CD4-positive, alpha-beta T cell (primary cell): ENCODE measurements around the gene ACHE. TPM values are rescaled to one million over a fixed set of nuclear protein-coding genes. Genes with fewer than 3 reads are reported as not detected.

Source experiments
- ATAC-seq: fragments of 200-7000 bp; cut with Tn5 transposase; one replicate; pipeline ENCODE4 v1.10.0; 2022; ENCODE audit warnings: mild to moderate bottlenecking; ENCODE audit not compliant: poor library complexity
- CTCF ChIA-PET: fragments of 350-600 bp; sonication (Branson Sonifier 250); formaldehyde crosslinking; loops from one replicate; lab custom pipeline; 2021; ENCODE audit warnings: antibody characterized with exemption, inconsistent platforms; lab: Charles Lee
- POLR2A ChIA-PET: fragments of 350-600 bp; sonication (Branson Sonifier 250); formaldehyde crosslinking; loops from one replicate; lab custom pipeline; 2021; ENCODE audit warnings: antibody characterized with exemption, inconsistent platforms; lab: Charles Lee
- DNase-seq, 14 experiments: peaks; one replicate each; pipeline ENCODE4 v3.0.0-alpha.2; 2013 to 2020; ENCODE audit warnings: mixed read lengths in 2 of 14
- H3K27ac ChIP-seq, 2 donors: one replicate each; pipeline versions ENCODE4 v1.5.1 to v1.7.0; 2013; ENCODE audit warnings: low read length in 2 of 2, low read depth in 1 of 2, mild to moderate bottlenecking in 1 of 2
- H3K27me3 ChIP-seq, 2 experiments: 1 replicate in 1 of 2; 2 replicates in 1 of 2; pipeline versions ENCODE4 v1.6.1 to v1.7.0; 2013; ENCODE audit warnings: low read length in 2 of 2, control low read depth in 1 of 2, mild to moderate bottlenecking in 1 of 2, moderate library complexity in 1 of 2; ENCODE audit not compliant: insufficient read depth in 2 of 2, control insufficient read depth in 1 of 2
- H3K36me3 ChIP-seq: one replicate; pipeline ENCODE4 v1.6.1; 2013; ENCODE audit warnings: low read length, control low read depth; ENCODE audit not compliant: insufficient read depth
- H3K4me1 ChIP-seq: one replicate; pipeline ENCODE4 v1.6.1; 2013; ENCODE audit warnings: low read length, control low read depth; ENCODE audit not compliant: insufficient read depth
- H3K4me3 ChIP-seq: one replicate; pipeline ENCODE4 v1.5.1; 2013; ENCODE audit warnings: mild to moderate bottlenecking, low read length, moderate library complexity
- H3K9me3 ChIP-seq, 2 experiments: 1 replicate in 1 of 2; 2 replicates in 1 of 2; pipeline versions ENCODE4 v1.6.1 to v1.7.0; 2013; ENCODE audit warnings: low read length in 2 of 2, mild to moderate bottlenecking in 2 of 2, control low read depth in 1 of 2, moderate library complexity in 1 of 2; ENCODE audit not compliant: control insufficient read depth in 1 of 2, insufficient read depth in 1 of 2
- H3K27ac Mint-ChIP-seq: one replicate; pipeline ENCODE4 v1.8.0; 2020; ENCODE audit warnings: mixed read lengths
- H3K27me3 Mint-ChIP-seq: one replicate; pipeline ENCODE4 v1.8.0; 2021; ENCODE audit warnings: mixed read lengths
- H3K36me3 Mint-ChIP-seq: one replicate; pipeline ENCODE4 v1.8.0; 2021; ENCODE audit warnings: low read depth, mixed read lengths
- H3K4me1 Mint-ChIP-seq: one replicate; pipeline ENCODE4 v1.8.0; 2021; ENCODE audit warnings: low read depth, mixed read lengths
- H3K4me3 Mint-ChIP-seq: one replicate; pipeline ENCODE4 v1.8.0; 2020; ENCODE audit warnings: mild to moderate bottlenecking, mixed read lengths
- H3K9me3 Mint-ChIP-seq: one replicate; pipeline ENCODE4 v1.8.0; 2020; ENCODE audit warnings: mixed read lengths
- CTCF ChIP-seq: fragments of 200-600 bp; IDR thresholded peaks from one replicate; pipeline ENCODE4 v1.8.0; 2022; ENCODE audit warnings: antibody characterized with exemption, mild to moderate bottlenecking
- intact Hi-C, 2 experiments: fragments of 100-400 bp; cut with DNase I in 1 of 2; cut with micrococcal nuclease in 1 of 2; formaldehyde crosslinking; loops; one replicate each; pipeline versions ENCODE4 v1.15.1 to v1.9.0; 2023 to 2025; cut with DNase I, micrococcal nuclease
- total RNA-seq, 174 experiments: library from RNA in 2 of 174; stranded (reverse) in 2 of 174; gene quantifications; one replicate each; pipeline ENCODE4 v1.2.3 and lab custom pipeline; 2021 to 2026

Gene ACHE
- total RNA-seq, 2 experiments from 2014 or later = 0.14 to 0.22 TPM

GRCh38 chr7:100890653-100891567, 4.8 kb downstream of the ACHE start:
- ATAC-seq (no peak), DNase-seq (peak in 1 of 14 experiments; percentile 46)
- ChIA-PET POLR2A (interaction anchor here (1.1 to 6.3 kb wide), 9 partner anchors 14 to 463 kb away, joined by 4 to 206 read pairs (median 6); partner anchors contain the start of genes FBXO24, LRCH4, PLOD3 and POP7), CTCF (interaction anchor here (0.6 to 2.1 kb wide), 3 partner anchors 16 to 163 kb away, joined by 3 to 11 read pairs (median 3); partner anchors contain the start of genes SLC12A9 and SRRT)
- H3K9me3 Mint-ChIP-seq = no peaks in the 10 kb centered on the region
- H3K4me1 Mint-ChIP-seq = peaks cover 46% of the 10 kb centered on the region
- peaks cover 29% of the 10 kb centered on the region for H3K36me3 Mint-ChIP-seq
- peaks cover 26% of the 10 kb centered on the region for H3K36me3 ChIP-seq
- peak overlapping the region; percentile 95 for H3K4me3 Mint-ChIP-seq
- intact Hi-C loops = loop anchor here in 1 of 2 experiments (5.0 to 10.0 kb wide), 3 partner anchors 186 to 394 kb away; partner anchors contain the start of genes PLOD3 and ZNHIT1
- H3K27ac ChIP-seq = no peak overlapping the region
- H3K27ac Mint-ChIP-seq = peak overlapping the region; percentile 66
- no peak for TF ChIP-seq CTCF
- H3K27me3 Mint-ChIP-seq = peaks cover 38% of the 10 kb centered on the region
- peaks cover 0 to 15% of the 10 kb centered on the region in 2 experiments for H3K9me3 ChIP-seq
- peak overlapping the region; percentile 73 for H3K4me3 ChIP-seq
- H3K4me1 ChIP-seq = peaks cover 66% of the 10 kb centered on the region
- H3K27me3 ChIP-seq = peaks cover 27 to 47% of the 10 kb centered on the region in 2 experiments

- Mint-ChIP-seq H3K4me1 (peaks cover 59% of the 10 kb centered on the region), H3K27ac (peak within 1 kb of the TSS; percentile 95), H3K36me3 (peaks cover 46% of the 10 kb centered on the region), H3K9me3 (no peaks in the 10 kb centered on the region), H3K4me3 (peak within 1 kb of the TSS; percentile 95), H3K27me3 (peaks cover 34% of the 10 kb centered on the region)
- H3K27ac ChIP-seq = peak within 1 kb of the TSS; percentile 38 to 80
- intact Hi-C loops = loop anchor here (2.0 to 5.0 kb wide), 2 partner anchors 14 to 278 kb away; partner anchors contain the start of genes SRRT (in 1 of the 2) and VGF (in 1 of the 2)
- peaks cover 0 to 14% of the 10 kb centered on the region in 2 experiments for H3K9me3 ChIP-seq
- no peak for ATAC-seq
- ChIA-PET CTCF (interaction anchor here (0.7 to 2.1 kb wide), 6 partner anchors 12 to 188 kb away, joined by 3 to 11 read pairs (median 3); partner anchors contain the start of genes SLC12A9 and SRRT), POLR2A (interaction anchor here (0.5 to 6.3 kb wide), 16 partner anchors 13 to 461 kb away, joined by 3 to 206 read pairs (median 4); partner anchors contain the start of genes FBXO24, FIS1, LRCH4 and PLOD3)
- peaks cover 62% of the 10 kb centered on the region for H3K4me1 ChIP-seq
- peaks cover 18 to 34% of the 10 kb centered on the region in 2 experiments for H3K27me3 ChIP-seq
- TF ChIP-seq CTCF = no peak
- peak within 1 kb of the TSS; percentile 73 for H3K4me3 ChIP-seq
- DNase-seq = no peak
- H3K36me3 ChIP-seq = peaks cover 44% of the 10 kb centered on the region
These were observed 6.5 kb downstream of the ACHE start, which contains the start of gene UFSP1 for GRCh38 chr7:100888988-100889750. TSS of gene UFSP1 (minus strand) at chr7:100889715. CDS start at chr7:100889271, 444 bp downstream.
